ENCODE data around the gene PCP2.
A peak's percentile ranks its signal among the peaks of the same experiment; 100 is the strongest.

PCP2 gene

DNA sequence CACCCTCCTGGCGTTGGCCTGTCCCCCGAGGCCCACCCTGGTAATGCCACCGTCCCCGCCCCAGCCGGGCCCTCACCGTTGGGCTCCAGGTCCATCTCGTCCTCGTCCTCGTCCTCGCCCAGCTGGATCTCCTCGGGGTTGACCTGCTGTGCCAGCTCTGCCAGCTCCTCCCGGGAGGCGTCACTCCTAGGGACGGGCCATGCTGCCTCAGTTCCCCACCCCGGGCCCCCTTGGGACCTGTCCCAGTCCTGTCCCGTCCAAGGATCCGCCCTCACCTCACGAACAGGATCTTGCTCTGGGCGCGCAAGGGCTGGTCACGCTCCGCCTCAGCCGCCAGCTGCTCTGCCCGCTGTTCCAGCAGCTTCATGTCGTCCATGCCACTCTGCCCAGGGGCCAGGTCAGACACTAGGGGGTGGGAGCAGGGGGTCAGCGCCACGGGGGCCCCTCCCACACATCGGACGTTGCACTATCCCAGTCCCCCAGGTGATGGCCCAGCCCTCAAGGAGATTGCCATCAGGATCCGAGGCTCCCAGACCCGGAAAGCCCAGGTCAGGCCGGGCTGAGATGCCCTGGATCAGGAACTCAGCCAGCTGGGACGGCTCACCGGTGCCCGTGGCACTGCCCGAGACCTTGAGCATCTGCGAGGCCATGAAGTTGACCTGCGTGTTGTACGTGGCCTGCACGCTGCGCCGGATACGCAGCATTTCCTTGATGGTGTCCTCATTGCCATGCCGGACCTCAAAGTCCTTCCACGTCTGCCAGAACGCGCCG, 13.7 kb downstream of the PCP2 start:
- no peak for DNase-seq

DNA sequence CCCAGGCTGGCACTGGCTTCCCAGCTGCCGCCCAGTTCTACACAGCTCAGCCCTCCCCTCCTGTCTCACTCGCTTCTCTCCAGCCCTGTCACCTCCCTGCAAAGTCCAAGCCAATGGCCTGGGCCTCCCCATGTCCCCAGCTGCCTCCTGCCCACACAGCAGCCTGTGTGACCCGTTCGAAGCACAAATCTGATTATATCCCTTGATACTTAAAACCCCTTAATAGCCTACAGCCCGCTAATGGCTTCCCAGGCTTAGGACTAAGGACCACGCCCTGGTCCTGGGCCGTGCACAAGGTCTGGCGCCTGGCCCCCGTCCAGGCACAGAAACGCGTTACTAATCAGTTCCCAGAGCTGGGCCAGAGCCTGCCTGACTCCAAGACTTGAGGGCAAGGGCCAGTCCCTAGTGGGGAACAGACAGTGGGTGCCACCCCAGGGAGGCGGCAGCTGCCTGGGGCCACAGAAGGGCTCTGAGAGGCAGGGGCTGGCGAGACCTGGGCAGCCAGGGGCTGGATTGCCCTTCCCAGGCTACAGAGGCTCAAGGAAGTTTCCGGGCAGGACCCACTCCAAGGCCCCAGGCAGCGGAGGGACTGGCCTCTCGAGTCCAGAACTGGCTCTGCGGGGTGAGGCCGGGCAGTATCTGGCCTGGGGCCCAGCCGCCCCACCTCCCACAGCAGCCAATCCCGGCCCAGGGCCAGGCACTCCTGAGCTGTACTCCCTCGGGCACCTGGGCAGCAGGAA, 14.6 kb downstream of the PCP2 start:
- peak in 3 of 56 donors; percentile 3 to 24 (median 13) for DNase-seq

- DNase-seq = peak in 3 of 56 donors; percentile 2 to 8 (median 5)
These were observed 15.2 kb downstream of the PCP2 start for GRCh38 chr19:7618348-7618747.

DNA sequence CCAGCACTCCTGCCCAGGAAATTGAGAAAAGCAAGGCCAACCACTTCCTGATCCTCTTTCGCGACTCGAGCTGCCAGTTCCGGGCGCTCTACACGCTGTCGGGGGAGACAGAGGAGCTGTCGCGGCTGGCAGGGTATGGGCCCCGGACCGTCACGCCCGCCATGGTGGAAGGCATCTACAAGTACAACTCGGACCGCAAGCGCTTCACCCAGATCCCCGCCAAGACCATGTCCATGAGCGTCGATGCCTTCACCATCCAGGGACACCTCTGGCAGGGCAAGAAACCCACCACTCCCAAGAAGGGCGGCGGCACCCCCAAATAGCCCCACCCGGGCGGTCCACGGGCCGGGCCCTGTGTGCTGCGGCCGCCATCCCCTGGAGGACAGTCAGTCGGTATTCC, 15.8 kb downstream of the PCP2 start:
- no peak for DNase-seq

GRCh38 chr19:7617172-7617571, 16.3 kb downstream of the PCP2 start:
- no peak for DNase-seq

- DNase-seq = no peak
These were observed 18.4 kb downstream of the PCP2 start for GRCh38 chr19:7614859-7615741.

- no peak for DNase-seq
These were observed 20.9 kb downstream of the PCP2 start for GRCh38 chr19:7612282-7613274.

DNA sequence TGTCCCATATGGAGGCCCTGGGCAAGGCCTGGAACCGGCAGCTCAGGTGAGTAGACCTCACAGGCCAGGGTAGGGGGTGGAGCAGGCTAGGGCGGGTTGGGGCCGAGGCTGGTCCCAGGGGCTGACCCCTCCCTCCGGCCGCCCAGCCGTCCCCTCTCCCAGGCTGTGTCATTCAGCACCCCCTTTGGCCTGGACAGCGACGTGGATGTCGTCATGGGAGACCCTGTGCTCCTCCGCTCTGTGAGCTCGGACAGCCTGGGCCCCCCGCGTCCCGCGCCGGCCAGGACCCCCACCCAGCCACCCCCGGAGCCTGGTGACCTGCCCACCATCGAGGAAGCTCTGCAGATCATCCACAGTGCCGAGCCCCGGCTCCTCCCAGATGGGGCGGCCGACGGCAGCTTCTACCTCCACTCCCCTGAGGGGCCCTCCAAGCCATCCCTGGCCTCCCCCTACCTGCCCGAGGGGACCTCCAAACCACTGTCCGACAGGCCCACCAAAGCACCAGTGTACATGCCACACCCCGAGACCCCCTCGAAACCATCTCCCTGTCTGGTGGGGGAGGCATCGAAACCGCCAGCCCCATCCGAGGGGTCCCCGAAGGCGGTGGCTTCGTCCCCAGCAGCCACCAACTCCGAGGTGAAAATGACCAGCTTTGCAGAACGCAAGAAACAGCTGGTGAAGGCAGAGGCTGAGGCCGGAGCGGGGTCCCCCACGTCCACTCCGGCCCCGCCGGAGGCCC, 21.8 kb downstream of the PCP2 start:
- DNase-seq = no peak

DNA sequence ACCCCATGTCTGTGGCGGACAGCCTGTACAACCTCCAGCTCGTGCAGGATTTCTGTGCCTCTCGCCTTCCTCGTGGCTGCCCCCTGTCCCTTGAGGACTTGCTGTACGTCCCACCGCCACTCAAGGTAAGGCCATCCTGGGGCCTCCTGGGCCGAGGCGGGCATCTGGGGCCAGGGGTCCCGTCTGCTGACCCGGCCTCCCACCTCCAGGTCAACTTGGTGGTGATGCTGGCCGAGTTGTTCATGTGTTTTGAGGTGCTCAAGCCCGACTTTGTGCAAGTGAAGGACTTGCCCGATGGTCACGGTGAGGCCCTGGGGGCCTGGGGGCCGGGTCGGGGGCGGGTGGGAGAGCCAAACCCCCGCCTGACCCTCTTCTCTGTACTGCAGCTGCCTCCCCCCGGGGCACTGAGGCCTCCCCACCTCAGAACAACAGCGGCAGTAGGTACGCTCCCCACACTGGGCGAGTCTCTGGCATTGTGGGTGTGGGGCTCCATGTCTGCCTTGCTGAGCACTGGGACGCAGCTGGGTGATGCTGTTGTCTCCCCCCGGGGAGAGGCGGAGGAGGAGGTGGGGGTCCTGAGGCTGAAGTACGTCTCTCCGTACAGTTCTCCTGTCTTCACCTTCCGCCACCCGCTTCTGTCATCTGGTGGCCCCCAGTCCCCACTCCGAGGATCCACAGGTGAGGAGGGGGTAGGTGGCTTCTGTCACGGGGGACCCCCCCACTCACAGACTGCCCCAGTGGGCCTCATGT, 22.9 kb downstream of the PCP2 start:
- DNase-seq = no peak

DNA sequence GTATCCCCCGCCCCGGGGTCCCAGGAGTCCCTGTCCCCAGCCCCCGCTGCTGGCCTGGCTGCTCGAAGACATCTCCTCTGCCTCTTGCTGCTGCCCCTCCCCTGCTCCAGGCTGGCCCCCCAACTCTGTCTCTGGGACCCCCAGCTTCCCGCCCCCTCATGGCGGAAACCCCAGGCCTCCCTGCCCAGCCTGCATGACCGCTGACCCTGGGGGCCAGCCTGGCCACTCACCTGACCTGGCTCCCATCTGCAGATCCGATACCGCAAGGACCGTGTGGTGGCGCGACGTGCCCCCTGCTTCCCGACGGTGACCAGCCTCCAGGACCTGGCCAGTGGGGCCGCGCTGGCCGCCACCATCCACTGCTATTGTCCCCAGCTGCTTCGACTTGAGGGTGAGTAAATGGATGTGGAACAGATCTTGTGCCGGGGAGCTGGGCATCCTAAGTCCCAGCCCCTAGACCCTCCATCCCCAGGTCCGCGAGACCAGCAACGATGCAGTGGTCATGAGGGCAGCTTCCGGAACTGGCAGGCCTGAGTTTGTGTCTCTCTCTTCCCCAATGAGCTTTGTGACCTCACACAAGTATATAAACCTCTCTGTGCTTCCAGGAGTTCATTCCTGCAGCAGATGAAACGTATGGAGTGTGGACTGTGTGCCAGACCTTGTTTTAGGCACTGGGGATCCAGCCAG, 25.5 kb downstream of the PCP2 start:
- no peak for DNase-seq

GRCh38 chr19:7607212-7607873, 26.2 kb downstream of the PCP2 start:
- DNase-seq = no peak

- DNase-seq = no peak
These were observed 27.2 kb downstream of the PCP2 start for GRCh38 chr19:7606289-7606688.

- DNase-seq = peak in 1 of 56 donors; percentile 45
These were observed 27.9 kb downstream of the PCP2 start for GRCh38 chr19:7605490-7606222.

GRCh38 chr19:7603919-7604318, 29.6 kb downstream of the PCP2 start:
- DNase-seq = no peak

DNA sequence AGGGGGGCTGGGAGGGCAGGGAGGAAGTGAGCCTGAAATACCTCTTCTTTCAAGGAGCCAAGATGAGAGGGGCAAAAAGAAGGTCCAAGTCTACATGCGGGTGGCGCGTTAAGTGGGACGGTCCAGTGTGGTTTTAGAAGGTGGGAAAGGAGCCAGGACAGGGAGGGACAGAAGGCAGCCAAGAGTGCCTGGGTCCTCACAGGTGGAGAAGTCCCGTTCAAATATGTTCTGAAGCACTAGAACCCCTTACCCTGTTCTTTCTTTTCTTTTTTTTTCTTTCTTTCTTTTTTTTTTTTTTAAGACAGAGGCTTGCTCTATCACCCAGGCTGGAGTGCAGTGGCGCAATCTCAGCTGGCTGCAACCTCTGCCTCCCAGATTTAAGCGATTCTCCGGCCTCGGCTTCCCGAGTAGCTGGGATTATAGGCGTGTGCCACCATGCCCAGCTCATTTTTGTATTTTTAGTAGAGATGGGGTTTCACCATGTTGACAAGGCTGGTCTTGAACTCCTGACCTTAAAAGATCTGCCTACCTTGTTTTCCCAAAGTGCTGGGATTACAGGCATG, 30.5 kb downstream of the PCP2 start:
- no peak for DNase-seq

DNA sequence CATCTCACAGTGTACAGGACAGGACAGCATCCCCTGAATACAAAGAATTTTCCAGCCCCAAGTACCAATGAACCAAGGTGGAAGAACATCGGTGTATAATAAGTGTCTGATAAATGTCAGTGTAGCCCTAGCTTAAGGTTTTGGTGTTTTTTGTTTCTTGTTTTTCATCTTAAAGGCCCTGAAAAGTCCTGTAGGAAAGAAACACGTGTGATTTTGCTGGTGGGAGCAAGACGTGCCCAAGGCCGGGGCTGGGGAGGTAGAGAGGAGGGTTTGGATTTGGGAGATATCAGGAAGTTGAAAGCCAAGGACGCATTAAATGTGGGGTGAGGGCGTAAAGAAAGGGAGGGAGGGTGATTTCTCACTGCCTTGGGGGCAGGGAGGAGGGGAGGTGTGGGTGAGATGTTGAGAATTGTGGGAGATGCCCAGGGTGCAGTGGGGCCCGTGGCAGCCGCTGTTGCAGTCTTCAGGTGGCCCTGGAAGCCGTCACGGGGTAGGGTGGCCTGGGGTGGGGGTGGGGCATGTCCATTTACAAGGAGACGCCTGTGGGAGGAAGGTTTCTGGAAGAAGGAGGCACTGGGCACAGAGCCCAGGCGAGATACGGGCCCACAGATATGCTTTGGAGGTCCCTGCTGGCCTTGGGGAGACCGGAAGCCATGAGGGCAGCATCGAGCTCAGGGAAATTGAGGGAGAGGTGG, 31.1 kb downstream of the PCP2 start:
- DNase-seq = no peak

Measured in nucleus accumbens (tissue), 56 donors.